H1 (cell line): ENCODE results near the gene NECTIN2. TPM values are rescaled to one million over a fixed set of nuclear protein-coding genes. Genes with fewer than 3 reads are reported as not detected.
"Not testable (repeated sequence)": the region's sequence is repeated elsewhere in the genome, so short reads cannot be mapped to it uniquely, and the experiment has no call there.

ENCODE experiments used
- CTCF ChIA-PET: fragments of 300-600 bp; sonication (Branson Sonifier 250); formaldehyde crosslinking; loops from one replicate; lab custom pipeline; 2021; ENCODE audit not compliant: partially characterized antibody; lab: Charles Lee
- POLR2A ChIA-PET: fragments of 300-600 bp; sonication (Branson Sonifier 250); formaldehyde crosslinking; loops from one replicate; lab custom pipeline; 2021; ENCODE audit warnings: inconsistent platforms; ENCODE audit not compliant: partially characterized antibody; lab: Charles Lee
- DNase-seq, 2 experiments: peaks; one replicate each; pipeline versions ENCODE4 v3.0.0 to v3.0.0-alpha.2; 2010 to 2022; ENCODE audit warnings: low spot score in 2 of 2, low read depth in 1 of 2, mixed read lengths in 1 of 2
- FAIRE-seq: peaks from 2 replicates; lab custom pipeline; 2011; peaks lifted over from hg19 to GRCh38; lab: Jason Lieb, UNC
- H2AFZ ChIP-seq: 2 replicates; pipeline ENCODE4 v1.8.1; 2012; ENCODE audit warnings: low read length, inconsistent platforms
- H2AK5ac ChIP-seq: 2 replicates; pipeline ENCODE4 v1.6.1; 2013; ENCODE audit warnings: low read depth, low read length
- H2BK120ac ChIP-seq: replicated peaks from 2 replicates; pipeline ENCODE3; 2013; ENCODE audit warnings: low read depth, low read length, inconsistent platforms
- H2BK12ac ChIP-seq: 2 replicates; pipeline ENCODE4 v1.6.1; 2013; ENCODE audit warnings: low read depth, low read length
- H2BK15ac ChIP-seq: 2 replicates; pipeline ENCODE4 v1.6.1; 2013; ENCODE audit warnings: low read length
- H2BK20ac ChIP-seq: 2 replicates; pipeline ENCODE4 v1.6.1; 2013; ENCODE audit warnings: low read length
- H2BK5ac ChIP-seq: 2 replicates; pipeline ENCODE4 v1.6.1; 2013; ENCODE audit warnings: low read depth, low read length
- H3K14ac ChIP-seq: 2 replicates; pipeline ENCODE4 v1.6.1; 2013; ENCODE audit warnings: inconsistent platforms; ENCODE audit not compliant: insufficient read length
- H3K18ac ChIP-seq: 2 replicates; pipeline ENCODE4 v1.6.1; 2013; ENCODE audit warnings: low read length; ENCODE audit errors: extremely low read depth
- H3K23ac ChIP-seq: 2 replicates; pipeline ENCODE4 v1.6.1; 2013; ENCODE audit warnings: inconsistent platforms; ENCODE audit not compliant: insufficient read length
- H3K23me2 ChIP-seq: 2 replicates; pipeline ENCODE4 v1.6.1; 2013; ENCODE audit warnings: low read depth, low read length
- H3K27ac ChIP-seq: 2 replicates; pipeline ENCODE4 v1.6.1; 2011; ENCODE audit warnings: low read depth, low read length, inconsistent platforms
- H3K27me3 ChIP-seq, 4 experiments: replicated peaks in 1 of 4; 1 replicate in 1 of 4; 2 replicates in 3 of 4; pipeline versions ENCODE4 v1.6.1 to v1.8.1; 2011 to 2013; ENCODE audit warnings: low read length in 3 of 4, mild to moderate bottlenecking in 3 of 4, inconsistent platforms in 2 of 4, mixed read lengths in 2 of 4, moderate library complexity in 1 of 4; ENCODE audit not compliant: control insufficient read depth in 3 of 4, insufficient read depth in 3 of 4; ENCODE audit errors: extremely low read depth in 1 of 4
- H3K36me3 ChIP-seq, 4 experiments: 2 replicates each; pipeline versions ENCODE4 v1.6.1 to v1.8.1; 2011 to 2013; ENCODE audit warnings: mild to moderate bottlenecking in 4 of 4, low read length in 3 of 4, moderate library complexity in 2 of 4, control low read depth in 1 of 4, inconsistent platforms in 1 of 4; ENCODE audit not compliant: insufficient read depth in 4 of 4, control insufficient read depth in 2 of 4
- H3K4ac ChIP-seq: replicated peaks from 2 replicates; pipeline ENCODE3; 2013; ENCODE audit warnings: low read length, low read depth, mixed read lengths, inconsistent platforms; ENCODE audit not compliant: insufficient read length
- H3K4me1 ChIP-seq, 4 experiments: replicated peaks in 1 of 4; 1 replicate in 1 of 4; 2 replicates in 3 of 4; pipeline versions ENCODE4 v1.6.1 to v1.8.1; 2011 to 2013; ENCODE audit warnings: low read length in 3 of 4, inconsistent platforms in 2 of 4, mixed read lengths in 1 of 4; ENCODE audit not compliant: insufficient read depth in 4 of 4, control insufficient read depth in 3 of 4
- H3K4me2 ChIP-seq, 2 experiments: 2 replicates each; pipeline versions ENCODE4 v1.6.1 to v1.8.1; 2011 to 2013; ENCODE audit warnings: low read depth in 2 of 2, low read length in 2 of 2, control low read depth in 1 of 2, inconsistent platforms in 1 of 2, mild to moderate bottlenecking in 1 of 2; ENCODE audit not compliant: insufficient read depth in 1 of 2
- H3K4me3 ChIP-seq, 4 experiments: fragments of 200-600, 300-600 bp in 1 of 4; sonication (generic), shearing (Covaris generic), sonication (Bioruptor Twin) in 1 of 4; 2 replicates each; pipeline versions ENCODE4 v1.5.1 to v1.8.1; 2011 to 2016; ENCODE audit warnings: low read length in 4 of 4, low read depth in 3 of 4, control low read depth in 2 of 4, inconsistent platforms in 2 of 4, mild to moderate bottlenecking in 2 of 4, mixed read lengths in 1 of 4, moderate library complexity in 1 of 4; ENCODE audit not compliant: insufficient read depth in 2 of 4; ENCODE audit errors: extremely low read depth in 1 of 4
- H3K56ac ChIP-seq: replicated peaks from 2 replicates; pipeline ENCODE3; 2013; ENCODE audit warnings: low read depth, mild to moderate bottlenecking, mixed read lengths, low read length, inconsistent platforms; ENCODE audit not compliant: insufficient read length
- H3K79me1 ChIP-seq: 2 replicates; pipeline ENCODE4 v1.6.1; 2013; ENCODE audit warnings: low read depth, low read length, control low read depth
- H3K79me2 ChIP-seq, 2 experiments: 2 replicates each; pipeline versions ENCODE4 v1.6.1 to v1.8.1; 2012 to 2013; ENCODE audit warnings: low read length in 2 of 2, mild to moderate bottlenecking in 2 of 2, inconsistent platforms in 1 of 2; ENCODE audit not compliant: insufficient read depth in 2 of 2, control insufficient read depth in 1 of 2
- H3K9ac ChIP-seq, 4 experiments: replicated peaks in 1 of 4; 1 replicate in 1 of 4; 2 replicates in 3 of 4; pipeline versions ENCODE4 v1.6.1 to v1.8.1; 2011 to 2013; ENCODE audit warnings: low read depth in 3 of 4, low read length in 3 of 4, control low read depth in 2 of 4, mild to moderate bottlenecking in 2 of 4, moderate library complexity in 2 of 4, inconsistent platforms in 1 of 4; ENCODE audit errors: extremely low read depth in 1 of 4
- H3K9me3 ChIP-seq, 2 experiments: 2 replicates each; pipeline versions ENCODE4 v1.6.1 to v1.8.1; 2012 to 2013; ENCODE audit warnings: mild to moderate bottlenecking in 2 of 2, moderate library complexity in 2 of 2, control low read depth in 1 of 2, inconsistent platforms in 1 of 2, low read depth in 1 of 2, low read length in 1 of 2, mixed read lengths in 1 of 2; ENCODE audit not compliant: insufficient read depth in 2 of 2
- H4K20me1 ChIP-seq, 2 experiments: replicated peaks in 1 of 2; 2 replicates each; pipeline versions ENCODE3 to v1.8.1; 2011 to 2013; ENCODE audit warnings: inconsistent platforms in 2 of 2, low read length in 2 of 2, mild to moderate bottlenecking in 1 of 2; ENCODE audit not compliant: insufficient read depth in 2 of 2, control insufficient read depth in 1 of 2
- H4K5ac ChIP-seq: 2 replicates; pipeline ENCODE4 v1.6.1; 2013; ENCODE audit warnings: low read length, low read depth, mixed read lengths, inconsistent platforms; ENCODE audit not compliant: insufficient read length
- H4K8ac ChIP-seq: 2 replicates; pipeline ENCODE4 v1.8.0; 2013; ENCODE audit warnings: mild to moderate bottlenecking, moderate library complexity, low read length, inconsistent platforms; ENCODE audit not compliant: insufficient read depth; ENCODE audit errors: extremely low read depth
- H4K91ac ChIP-seq: replicated peaks from 2 replicates; pipeline ENCODE3; 2013; ENCODE audit warnings: low read length, mixed read lengths, inconsistent platforms; ENCODE audit not compliant: insufficient read length
- CEBPB ChIP-seq: IDR thresholded peaks from 2 replicates; pipeline ENCODE4 v1.6.1; 2012; ENCODE audit warnings: low read depth, low read length
- WGBS, 2 experiments: shearing (Covaris generic) in 1 of 2; methylation state at CpG; one replicate each; pipeline versions ENCODE4 v1.1.6 to v1.1.7; 2013 to 2015; ENCODE audit warnings: low lambda C conversion rate in 2 of 2, mixed read lengths in 2 of 2, inconsistent platforms in 1 of 2, low coverage in 1 of 2, missing lambda C conversion rate in 1 of 2; ENCODE audit not compliant: insufficient replicate concordance in 2 of 2, insufficient coverage in 1 of 2, insufficient read length in 1 of 2; ENCODE audit errors: extremely low coverage in 1 of 2, missing lambda C conversion rate in 1 of 2; 5-methylcytosine and 5-hydroxymethylcytosine counted together
- polyA plus RNA-seq, 7 experiments: library from polyadenylated mRNA; depleted of rRNA in 3 of 7; stranded (reverse) in 5 of 7; unstranded in 2 of 7; fragments of >200 nt in 5 of 7; fragments of 200-250 nt in 2 of 7; gene quantifications; 1 replicate in 5 of 7; 2 replicates in 1 of 7; 4 replicates in 1 of 7; pipeline versions ENCODE4 v1.2.1 to v1.2.3, GENCODE V29; 2011 to 2013; ENCODE audit warnings: missing spikeins in 2 of 7, mixed read lengths in 2 of 7
- total RNA-seq: library from RNA; stranded (reverse); fragmentation: NEBNext Ultra II Directional; extraction: Animal tissue kit (Norgen Biotek cat#: 25700); gene quantifications from 2 replicates; pipeline ENCODE4 v1.2.1, GENCODE V29; 2021

The NECTIN2 gene
- total and polyA plus RNA-seq, 2 of the 8 experiments (the other 6 are each of a cell fraction or from before 2014, with no cell fraction given), result 184 to 237 TPM

DNA sequence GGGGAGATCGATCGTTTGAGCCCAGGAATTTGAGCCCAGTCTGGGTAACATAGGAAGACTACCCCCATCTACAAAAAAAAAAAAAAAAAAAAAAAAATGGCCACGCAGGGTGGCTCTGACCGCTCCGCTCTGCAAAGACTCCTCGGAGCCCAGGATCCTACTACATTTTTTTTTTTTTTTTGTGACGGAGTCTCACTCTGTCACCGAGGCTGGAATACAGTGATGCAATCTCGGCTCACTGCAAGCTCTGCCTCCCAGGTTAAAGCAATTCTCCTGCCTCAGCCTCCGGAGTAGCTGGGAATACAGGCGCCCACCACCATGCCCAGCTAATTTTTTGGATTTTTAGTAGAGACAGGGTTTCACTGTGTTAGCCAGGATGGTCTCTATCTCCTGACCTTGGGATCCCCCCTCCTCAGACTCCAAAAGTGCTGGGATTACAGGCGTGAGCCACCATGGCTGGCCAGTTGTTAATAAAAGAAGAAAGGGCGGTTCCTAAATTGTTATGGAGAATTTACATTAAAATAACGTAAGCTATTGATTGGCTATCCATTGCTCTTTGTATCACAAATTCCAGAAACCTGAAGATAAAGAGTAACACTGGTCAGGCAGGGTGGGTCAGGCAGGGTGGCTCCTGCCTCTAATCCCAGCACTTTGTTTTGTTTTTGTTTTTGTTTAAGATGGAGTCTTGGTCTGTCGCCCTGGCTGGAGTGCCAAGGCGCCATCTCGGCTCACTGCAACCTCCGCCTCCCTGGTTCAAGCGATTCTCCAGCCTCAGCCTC lies 36.7 kb downstream of the NECTIN2 start:
- not testable (repeated sequence) for H2BK120ac ChIP-seq, H4K5ac ChIP-seq, H3K56ac ChIP-seq, H3K4me2 ChIP-seq, H3K9me3 ChIP-seq, H3K27me3 ChIP-seq, H3K18ac ChIP-seq, H3K4ac ChIP-seq, H3K23ac ChIP-seq, H3K4me3 ChIP-seq, FAIRE-seq, H3K27ac ChIP-seq, H2BK5ac ChIP-seq, H2AK5ac ChIP-seq, H3K79me2 ChIP-seq, H3K79me1 ChIP-seq, H2BK12ac ChIP-seq, H3K23me2 ChIP-seq, H2AFZ ChIP-seq, H4K8ac ChIP-seq, H4K91ac ChIP-seq, H2BK20ac ChIP-seq, H3K14ac ChIP-seq, H3K9ac ChIP-seq, DNase-seq, H2BK15ac ChIP-seq
- WGBS, 2 experiments, result 91% methylated on average over 18 of the region's 19 CpGs; no CpG with 5 or more reads in 1 of the 2 experiments
- peak; percentile 18; the same call in 1 of the 2 replicates for TF ChIP-seq CEBPB
- Histone ChIP-seq H4K20me1 (peaks cover 7 to 10% of the 10 kb centered on the region in 2 experiments), H3K4me1 (peaks cover 0 to 18% (median 2%) of the 10 kb centered on the region in 4 experiments; a peak in 3 of 7 replicates), H3K36me3 (peaks cover 7 to 57% (median 16%) of the 10 kb centered on the region in 4 experiments; a peak in 6 of 8 replicates)
- POLR2A ChIA-PET, result interaction anchor here (0.8 to 13.6 kb wide), 9 partner anchors 8 to 197 kb away, joined by 3 to 109 read pairs (median 5); partner anchors contain the start of genes NECTIN2 and TOMM40
- CTCF ChIA-PET, result interaction anchor here (1.0 to 2.7 kb wide), 5 partner anchors 10 to 272 kb away, joined by 3 to 7 read pairs (median 4); partner anchors contain the start of gene NECTIN2
